ENCODE measurements around the gene MARCO. TPM values are rescaled to one million over a fixed set of nuclear protein-coding genes. Genes with fewer than 3 reads are reported as not detected.

MARCO gene
- total and polyA plus RNA-seq, 8 donors: 0.45 to 16.3 (median 2.0) TPM; not detected in 1

Other genes with a start within 250 kb of the MARCO start
- not detected for gene EN1, start 94.5 kb upstream of the MARCO start, total RNA-seq
- not detected for gene EN1, start 94.5 kb upstream of the MARCO start, polyA plus RNA-seq
- gene C1QL2, start 216.6 kb downstream of the MARCO start, total RNA-seq: not detected
- not detected for gene C1QL2, start 216.6 kb downstream of the MARCO start, polyA plus RNA-seq

All from stomach (tissue), 8 donors.